A549 (cell line): ENCODE measurements around the gene NEAT1. TPM values are rescaled to one million over a fixed set of nuclear protein-coding genes. Genes with fewer than 3 reads are reported as not detected.
A peak's percentile ranks its signal among the peaks of the same experiment; 100 is the strongest.

Experiments used
- ATAC-seq, 2 experiments: fragments of 200-7000 bp in 1 of 2; fragments of >200 bp in 1 of 2; cut with Nextera tagmentation in 1 of 2; cut with Tn5 transposase in 1 of 2; 3 replicates each; pipeline versions ENCODE4 v1.8.0 to v1.9.1; 2018 to 2020; ENCODE audit warnings: mild to moderate bottlenecking in 1 of 2, moderate library complexity in 1 of 2
- CTCF ChIA-PET: fragments of 300-600 bp; sonication (Branson Sonifier 250); formaldehyde crosslinking; extraction: SDS; loops from one replicate; lab custom pipeline; 2021; ENCODE audit warnings: antibody characterized with exemption, inconsistent platforms; lab: Yijun Ruan, JAX
- POLR2A ChIA-PET: fragments of 350-600 bp; formaldehyde crosslinking; extraction: SDS; loops from one replicate; lab custom pipeline; 2021; ENCODE audit warnings: antibody characterized with exemption, inconsistent platforms; lab: Yijun Ruan, JAX
- DNase-seq, 2 experiments: peaks; one replicate each; pipeline versions ENCODE4 v3.0.0 to v3.0.0-alpha.2; 2011 to 2016; ENCODE audit warnings: low read depth in 1 of 2, low spot score in 1 of 2
- FAIRE-seq: peaks from 2 replicates; lab custom pipeline; 2011; peaks lifted over from hg19 to GRCh38; lab: Jason Lieb, UNC
- H3K27ac ChIP-seq, 2 experiments: fragments of >200 bp; sonication (Bioruptor Twin); formaldehyde crosslinking; 3 replicates each; pipeline ENCODE4 v1.5.1; 2016 to 2017
- H3K4me1 ChIP-seq: fragments of >200 bp; sonication (Bioruptor Twin); formaldehyde crosslinking; 3 replicates; pipeline ENCODE4 v1.6.1; 2016
- H3K4me2 ChIP-seq: fragments of >200 bp; sonication (Bioruptor Twin); formaldehyde crosslinking; 3 replicates; pipeline ENCODE4 v1.6.1; 2016
- H3K4me3 ChIP-seq: fragments of >200 bp; sonication (Bioruptor Twin); formaldehyde crosslinking; 3 replicates; pipeline ENCODE4 v1.5.1; 2016
- H3K9me3 ChIP-seq: fragments of >200 bp; sonication (Bioruptor Twin); formaldehyde crosslinking; 3 replicates; pipeline ENCODE4 v1.6.1; 2016
- BHLHE40 ChIP-seq: IDR thresholded peaks from 2 replicates; pipeline ENCODE4 v1.6.1; 2012; ENCODE audit warnings: low read depth, low read length, inconsistent platforms
- CHD4 ChIP-seq: fragments of 200-600 bp; sonication (generic); IDR thresholded peaks from 2 replicates; pipeline ENCODE4 v1.6.1; 2016; ENCODE audit warnings: antibody characterized with exemption, mild to moderate bottlenecking, borderline replicate concordance
- E2F6 ChIP-seq: IDR thresholded peaks from 2 replicates; pipeline ENCODE4 v1.6.1; 2012; ENCODE audit warnings: low read depth, borderline replicate concordance
- EHF ChIP-seq: fragments of 250-450 bp; sonication (Bioruptor Pico); IDR thresholded peaks from 2 replicates; pipeline ENCODE4 v1.5.0; 2020; ENCODE audit warnings: mild to moderate bottlenecking
- ELK1 ChIP-seq: fragments of 150-350 bp; IDR thresholded peaks from 2 replicates; pipeline ENCODE4 v1.6.1; 2014; ENCODE audit warnings: low read depth, mild to moderate bottlenecking, low read length
- ESRRA ChIP-seq: fragments of 150-350 bp; IDR thresholded peaks from 2 replicates; pipeline ENCODE4 v1.6.1; 2014; ENCODE audit warnings: mild to moderate bottlenecking, low read length, borderline replicate concordance
- HEYL ChIP-seq: fragments of 250-450 bp; sonication (Bioruptor Pico); IDR thresholded peaks from 2 replicates; pipeline ENCODE4 v1.8.0; 2021; ENCODE audit warnings: mild to moderate bottlenecking, moderate library complexity
- MAX ChIP-seq: IDR thresholded peaks from 2 replicates; pipeline ENCODE4 v1.6.1; 2012
- PBX3 ChIP-seq: IDR thresholded peaks from 2 replicates; pipeline ENCODE4 v1.6.1; 2012
- PHF8 ChIP-seq: fragments of 200-600 bp; sonication (generic); IDR thresholded peaks from 2 replicates; pipeline ENCODE4 v1.6.1; 2016; ENCODE audit warnings: low read depth, mild to moderate bottlenecking, antibody characterized with exemption, moderate library complexity, borderline replicate concordance
- POLR2A ChIP-seq: IDR thresholded peaks from 2 replicates; pipeline ENCODE4 v1.6.1; 2012; ENCODE audit warnings: mild to moderate bottlenecking, low read length
- WGBS: methylation state at CpG from one replicate; pipeline ENCODE4 v1.1.6; 2017; ENCODE audit errors: missing lambda C conversion rate; 5-methylcytosine and 5-hydroxymethylcytosine counted together
- polyA plus RNA-seq, 4 experiments: library from polyadenylated mRNA; depleted of rRNA in 3 of 4; stranded (reverse); fragments of >200 nt; fragmentation: RNase III in 1 of 4; extraction: RNeasy Plus Mini Kit Qiagen cat#74134 plus additional on column Dnase treatment in 1 of 4; gene quantifications; 2 replicates in 3 of 4; 3 replicates in 1 of 4; pipeline ENCODE4 v1.2.3, GENCODE V29; 2011 to 2017
- TF ChIP-seq, protein P1 (sequence below): fragments of >200 bp; sonication (Bioruptor Twin); formaldehyde crosslinking; IDR thresholded peaks from 3 replicates; pipeline ENCODE4 v1.6.1; 2016
- TF ChIP-seq, protein P2 (sequence below): fragments of >200 bp; sonication (Bioruptor Twin); formaldehyde crosslinking; IDR thresholded peaks from 3 replicates; pipeline ENCODE4 v1.5.1; 2016

The NEAT1 gene
- polyA plus RNA-seq, 2 of the 4 experiments (the other 2 are of a cell fraction), result 314 to 1,223 TPM

- TF ChIP-seq E2F6, result no peak
- no peak for TF ChIP-seq ESRRA
- TF ChIP-seq, protein P1, sequence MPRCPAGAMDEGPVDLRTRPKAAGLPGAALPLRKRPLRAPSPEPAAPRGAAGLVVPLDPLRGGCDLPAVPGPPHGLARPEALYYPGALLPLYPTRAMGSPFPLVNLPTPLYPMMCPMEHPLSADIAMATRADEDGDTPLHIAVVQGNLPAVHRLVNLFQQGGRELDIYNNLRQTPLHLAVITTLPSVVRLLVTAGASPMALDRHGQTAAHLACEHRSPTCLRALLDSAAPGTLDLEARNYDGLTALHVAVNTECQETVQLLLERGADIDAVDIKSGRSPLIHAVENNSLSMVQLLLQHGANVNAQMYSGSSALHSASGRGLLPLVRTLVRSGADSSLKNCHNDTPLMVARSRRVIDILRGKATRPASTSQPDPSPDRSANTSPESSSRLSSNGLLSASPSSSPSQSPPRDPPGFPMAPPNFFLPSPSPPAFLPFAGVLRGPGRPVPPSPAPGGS, result no peak
- no peak for TF ChIP-seq PBX3
- no peak for TF ChIP-seq BHLHE40
- TF ChIP-seq MAX, result no peak
- TF ChIP-seq EHF (CRISPR knock-in tag), result no peak
- TF ChIP-seq CHD4, result no peak
- TF ChIP-seq ELK1, result no peak
- no peak for TF ChIP-seq POLR2A
These were observed 24.1 kb downstream of the NEAT1 start (continued) for GRCh38 chr11:65446446-65447277.

DNA sequence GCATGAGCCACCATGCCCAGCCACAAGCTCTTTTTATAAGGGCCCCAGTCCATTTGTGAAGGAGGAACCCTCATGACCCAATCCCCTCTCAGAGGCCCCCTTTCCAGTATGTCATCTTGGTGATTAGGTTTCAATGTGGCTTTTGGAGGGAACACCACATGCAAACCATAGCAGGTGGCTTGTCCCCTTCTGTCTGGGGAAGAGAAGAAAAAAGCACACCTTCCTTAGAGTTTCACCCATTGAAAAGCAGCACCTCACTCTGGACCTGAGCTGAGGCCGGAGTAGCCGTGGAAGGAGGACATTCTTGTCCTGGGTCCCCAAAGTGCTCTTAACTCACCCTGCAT, 25.4 kb downstream of the NEAT1 start:
- peak overlapping the region; percentile 13; the same call in 1 of the 3 replicates for H3K4me2 ChIP-seq
- DNase-seq (no peak), FAIRE-seq (no peak), ATAC-seq (no peak)
- POLR2A ChIA-PET, result interaction anchor here (0.6 to 6.9 kb wide), 9 partner anchors 12 to 60 kb away, joined by 3 to 68 read pairs (median 5); partner anchors contain the start of gene MALAT1
- TF ChIP-seq BHLHE40 (no peak), E2F6 (no peak), PHF8 (no peak), CHD4 (no peak), HEYL (CRISPR knock-in tag) (no peak)
- TF ChIP-seq, protein P1, result no peak
- TF ChIP-seq, protein P2, sequence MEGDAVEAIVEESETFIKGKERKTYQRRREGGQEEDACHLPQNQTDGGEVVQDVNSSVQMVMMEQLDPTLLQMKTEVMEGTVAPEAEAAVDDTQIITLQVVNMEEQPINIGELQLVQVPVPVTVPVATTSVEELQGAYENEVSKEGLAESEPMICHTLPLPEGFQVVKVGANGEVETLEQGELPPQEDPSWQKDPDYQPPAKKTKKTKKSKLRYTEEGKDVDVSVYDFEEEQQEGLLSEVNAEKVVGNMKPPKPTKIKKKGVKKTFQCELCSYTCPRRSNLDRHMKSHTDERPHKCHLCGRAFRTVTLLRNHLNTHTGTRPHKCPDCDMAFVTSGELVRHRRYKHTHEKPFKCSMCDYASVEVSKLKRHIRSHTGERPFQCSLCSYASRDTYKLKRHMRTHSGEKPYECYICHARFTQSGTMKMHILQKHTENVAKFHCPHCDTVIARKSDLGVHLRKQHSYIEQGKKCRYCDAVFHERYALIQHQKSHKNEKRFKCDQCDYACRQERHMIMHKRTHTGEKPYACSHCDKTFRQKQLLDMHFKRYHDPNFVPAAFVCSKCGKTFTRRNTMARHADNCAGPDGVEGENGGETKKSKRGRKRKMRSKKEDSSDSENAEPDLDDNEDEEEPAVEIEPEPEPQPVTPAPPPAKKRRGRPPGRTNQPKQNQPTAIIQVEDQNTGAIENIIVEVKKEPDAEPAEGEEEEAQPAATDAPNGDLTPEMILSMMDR, result no peak
- peaks cover 71% of the 10 kb centered on the region for H3K4me1 ChIP-seq
- WGBS, result 100% methylated on average over 2 of the region's 2 CpGs
- CTCF ChIA-PET, result interaction anchor here (1.0 to 5.4 kb wide), 5 partner anchors 11 to 62 kb away, joined by 3 to 36 read pairs (median 7); no protein-coding TSS in a partner anchor
- no peak overlapping the region for H3K4me3 ChIP-seq
- no peaks in the 10 kb centered on the region for H3K9me3 ChIP-seq
- peak overlapping the region in 1 of 2 experiments; percentile 76; a peak in 3 of 6 replicates for H3K27ac ChIP-seq
